Ovary (tissue), 9 donors: ENCODE measurements around the gene LEF1. TPM values are rescaled to one million over a fixed set of nuclear protein-coding genes. Genes with fewer than 3 reads are reported as not detected.
A peak's percentile ranks its signal among the peaks of the same experiment; 100 is the strongest.

ENCODE experiments used
- DNase-seq, 5 donors: peaks; one replicate each; pipeline ENCODE4 v3.0.0-alpha.2; 2019 to 2020
- H3K27ac ChIP-seq, 2 donors: fragments of 200-600 bp; one replicate each; pipeline versions ENCODE4 v1.5.1 to v1.8.0; 2019 to 2022
- H3K27me3 ChIP-seq: fragments of 200-600 bp; one replicate; pipeline ENCODE4 v1.8.0; 2022
- H3K36me3 ChIP-seq: fragments of 200-600 bp; sonication (generic); one replicate; pipeline ENCODE4 v1.5.1; 2019
- H3K4me1 ChIP-seq: one replicate; pipeline ENCODE4 v1.8.1; 2013; ENCODE audit warnings: mild to moderate bottlenecking, moderate library complexity; ENCODE audit not compliant: insufficient read depth
- H3K4me3 ChIP-seq: fragments of 200-600 bp; sonication (generic); one replicate; pipeline ENCODE4 v1.5.1; 2017
- H3K9me3 ChIP-seq, 2 donors: fragments of 200-600 bp in 1 of 2; sonication (generic) in 1 of 2; one replicate each; pipeline versions ENCODE4 v1.5.1 to v1.8.1; 2013 to 2019; ENCODE audit warnings: mild to moderate bottlenecking in 1 of 2, moderate library complexity in 1 of 2
- EP300 ChIP-seq: sonication (generic); formaldehyde crosslinking; IDR thresholded peaks from one replicate; pipeline ENCODE4 v1.6.1; 2017; ENCODE audit warnings: antibody characterized with exemption
- POLR2A ChIP-seq: fragments of 450-650 bp; IDR thresholded peaks from one replicate; pipeline ENCODE4 v1.6.1; 2017; ENCODE audit warnings: antibody characterized with exemption, mild to moderate bottlenecking, moderate library complexity
- WGBS, 3 donors: extraction: QIAGEN DNeasy Blood & Tissue Kit in 1 of 3; methylation state at CpG; one replicate each; pipeline versions ENCODE4 v1.1.5 to v1.1.7; 2013 to 2017; 5-methylcytosine and 5-hydroxymethylcytosine counted together
- intact Hi-C, 4 donors: fragments of 100-400 bp; cut with DNase I; formaldehyde crosslinking; loops; one replicate each; pipeline versions ENCODE4 v1.11.0 to v1.15.1; 2022 to 2023
- polyA plus RNA-seq, 2 donors: library from polyadenylated mRNA; stranded (reverse); fragments of 200-250 nt in 1 of 2; fragments of 350-450 nt in 1 of 2; fragmentation: Illumina TruSeq in 1 of 2; extraction: RNeasy Lipid Tissue Mini Kit (QIAGEN cat#74804) in 1 of 2; gene quantifications; one replicate each; pipeline ENCODE4 v1.2.3, GENCODE V29; 2013 to 2014
- total RNA-seq, 7 donors: library from RNA; depleted of rRNA in 2 of 7; stranded (reverse); fragments of >200 nt in 2 of 7; fragmentation: NEBNext Ultra II Directional in 3 of 7; extraction: Animal tissue kit (Norgen Biotek cat#: 25700) in 3 of 7; gene quantifications; one replicate each; pipeline versions ENCODE4 v1.1.0 to v1.2.4, GENCODE V29; 2016 to 2023
- TF ChIP-seq, protein P1 (sequence below), 3 donors: fragments of 450-650 bp in 2 of 3; fragments of 200-600 bp in 1 of 3; IDR thresholded peaks; one replicate each; pipeline versions ENCODE4 v1.5.1 to v1.8.0; 2016 to 2022; ENCODE audit warnings: antibody characterized with exemption in 3 of 3, mild to moderate bottlenecking in 1 of 3
- donor health status: DM: no; HTN: no; CAD: no; lungs with moderate emphysema.
- donor health status: DM: no; HTN: no; CAD: no.
- donor health status: Bipolar disorder and iron deficiency.
- donor health status: DM: yes; HTN: yes; CAD: no.
- donor health status: DM: no; HTN: no; CAD: no.
- donor health status: DM: yes; HTN: yes; CAD: no.

The LEF1 gene
- total and polyA plus RNA-seq, 9 donors: 1.8 to 30.1 (median 6.0) TPM

DNA sequence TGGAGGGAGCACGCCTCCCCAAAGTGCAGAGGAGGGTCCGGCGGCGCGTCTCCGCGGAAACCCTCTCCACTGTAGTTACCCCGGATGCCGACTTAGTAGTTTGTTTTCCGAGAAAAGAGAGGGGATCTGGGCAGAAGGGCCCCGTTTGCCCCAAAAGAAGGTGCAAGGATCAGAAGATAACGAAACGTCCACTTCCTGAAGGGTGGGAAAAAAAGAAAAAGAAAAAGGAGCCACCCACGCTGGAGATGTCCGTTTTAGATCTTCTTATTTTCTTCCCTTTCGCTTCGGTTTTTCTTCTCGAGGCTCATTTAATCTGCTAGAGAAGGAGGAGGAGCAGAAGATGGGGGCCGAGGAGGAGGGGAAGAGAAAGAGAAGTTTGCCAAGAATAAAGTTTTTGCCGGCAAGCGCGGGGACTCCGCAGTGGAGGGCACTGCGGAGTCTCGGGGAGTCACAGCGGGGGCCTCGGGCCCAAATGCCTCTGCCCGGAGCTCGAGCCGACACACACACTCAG is 517 bp downstream of the LEF1 start:
- Histone ChIP-seq H3K9me3 (peaks cover 0 to 8% of the 10 kb centered on the region in 2 donors), H3K27ac (no peak overlapping the region), H3K4me3 (peak overlapping the region; percentile 48), H3K4me1 (peaks cover 15% of the 10 kb centered on the region), H3K27me3 (no peaks in the 10 kb centered on the region), H3K36me3 (no peaks in the 10 kb centered on the region)
- WGBS, 3 donors: 0 to 1% (median 0%) methylated on average over 30 of the region's 30 CpGs
- intact Hi-C loops: no loop called here
- no peak for DNase-seq
- TF ChIP-seq POLR2A (no peak), EP300 (no peak)
- TF ChIP-seq, protein P1, sequence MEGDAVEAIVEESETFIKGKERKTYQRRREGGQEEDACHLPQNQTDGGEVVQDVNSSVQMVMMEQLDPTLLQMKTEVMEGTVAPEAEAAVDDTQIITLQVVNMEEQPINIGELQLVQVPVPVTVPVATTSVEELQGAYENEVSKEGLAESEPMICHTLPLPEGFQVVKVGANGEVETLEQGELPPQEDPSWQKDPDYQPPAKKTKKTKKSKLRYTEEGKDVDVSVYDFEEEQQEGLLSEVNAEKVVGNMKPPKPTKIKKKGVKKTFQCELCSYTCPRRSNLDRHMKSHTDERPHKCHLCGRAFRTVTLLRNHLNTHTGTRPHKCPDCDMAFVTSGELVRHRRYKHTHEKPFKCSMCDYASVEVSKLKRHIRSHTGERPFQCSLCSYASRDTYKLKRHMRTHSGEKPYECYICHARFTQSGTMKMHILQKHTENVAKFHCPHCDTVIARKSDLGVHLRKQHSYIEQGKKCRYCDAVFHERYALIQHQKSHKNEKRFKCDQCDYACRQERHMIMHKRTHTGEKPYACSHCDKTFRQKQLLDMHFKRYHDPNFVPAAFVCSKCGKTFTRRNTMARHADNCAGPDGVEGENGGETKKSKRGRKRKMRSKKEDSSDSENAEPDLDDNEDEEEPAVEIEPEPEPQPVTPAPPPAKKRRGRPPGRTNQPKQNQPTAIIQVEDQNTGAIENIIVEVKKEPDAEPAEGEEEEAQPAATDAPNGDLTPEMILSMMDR (IDR thresholded peaks at IDR 0.05): no peak

GRCh38 chr4:108166441-108167315 is 2.1 kb downstream of the LEF1 start:
- Histone ChIP-seq H3K9me3 (peaks cover 0 to 3% of the 10 kb centered on the region in 2 donors), H3K27me3 (no peaks in the 10 kb centered on the region), H3K4me3 (peak overlapping the region; percentile 48), H3K27ac (no peak overlapping the region), H3K36me3 (no peaks in the 10 kb centered on the region), H3K4me1 (peaks cover 10% of the 10 kb centered on the region)
- intact Hi-C loops: no loop called here
- 2 to 3% (median 2%) methylated on average over 43 to 58 of the region's 58 CpGs for WGBS, 3 donors
- TF ChIP-seq EP300: no peak
- TF ChIP-seq, protein P1 (IDR thresholded peaks at IDR 0.05): no peak
- DNase-seq: no peak

GRCh38 chr4:108166038-108166437 is 2.7 kb downstream of the LEF1 start:
- Histone ChIP-seq H3K9me3 (no peaks in the 10 kb centered on the region), H3K36me3 (no peaks in the 10 kb centered on the region), H3K27me3 (no peaks in the 10 kb centered on the region), H3K4me3 (no peak overlapping the region), H3K27ac (no peak overlapping the region), H3K4me1 (peaks cover 10% of the 10 kb centered on the region)
- TF ChIP-seq, protein P1 (IDR thresholded peaks at IDR 0.05): no peak
- TF ChIP-seq POLR2A: no peak
- no peak for TF ChIP-seq EP300
- intact Hi-C loops: no loop called here
- 30 to 36% (median 31%) methylated on average over 12 of the region's 12 CpGs for WGBS, 3 donors
- DNase-seq: no peak

DNA sequence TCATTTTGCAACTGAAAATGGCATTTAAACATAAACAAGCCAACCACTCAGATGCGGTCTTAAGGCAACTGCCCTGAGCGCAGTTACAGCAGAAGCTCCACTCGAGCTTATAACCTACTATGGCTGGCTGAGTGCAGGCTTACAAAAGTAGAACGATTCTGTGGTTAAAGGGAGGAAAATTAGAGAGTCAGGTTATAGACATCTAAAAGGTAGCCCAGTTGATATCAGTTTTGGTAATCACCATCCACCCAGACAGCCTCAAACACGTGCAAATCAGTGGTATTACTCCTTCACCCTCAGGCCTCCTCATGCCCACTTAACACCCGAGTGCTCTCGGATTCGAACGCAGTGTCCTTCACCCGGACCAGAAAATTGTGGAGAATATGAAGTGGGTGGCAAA is 3.1 kb downstream of the LEF1 start:
- H3K4me1 ChIP-seq: peaks cover 10% of the 10 kb centered on the region
- H3K4me3 ChIP-seq: no peak overlapping the region
- H3K9me3 ChIP-seq: no peaks in the 10 kb centered on the region
- no peak for TF ChIP-seq EP300
- TF ChIP-seq, protein P1 (IDR thresholded peaks at IDR 0.05): no peak
- TF ChIP-seq POLR2A: no peak
- H3K27me3 ChIP-seq: no peaks in the 10 kb centered on the region
- intact Hi-C loops: no loop called here
- DNase-seq: no peak
- WGBS, 3 donors: 67 to 73% (median 72%) methylated on average over 10 of the region's 10 CpGs
- no peak overlapping the region for H3K27ac ChIP-seq
- no peaks in the 10 kb centered on the region for H3K36me3 ChIP-seq
